Activated T-helper 1 cell treated with Interleukin-2 at 50 U/mL for 16 hours (primary cell): Measurements from ENCODE around the gene ACVR1.
"Not testable (repeated sequence)": the region's sequence is repeated elsewhere in the genome, so short reads cannot be mapped to it uniquely, and the experiment has no call there.

Experiments
- DNase-seq: peaks from one replicate; pipeline ENCODE4 v3.0.0-alpha.2; 2020; ENCODE audit warnings: low read depth

ACVR1 gene

DNA sequence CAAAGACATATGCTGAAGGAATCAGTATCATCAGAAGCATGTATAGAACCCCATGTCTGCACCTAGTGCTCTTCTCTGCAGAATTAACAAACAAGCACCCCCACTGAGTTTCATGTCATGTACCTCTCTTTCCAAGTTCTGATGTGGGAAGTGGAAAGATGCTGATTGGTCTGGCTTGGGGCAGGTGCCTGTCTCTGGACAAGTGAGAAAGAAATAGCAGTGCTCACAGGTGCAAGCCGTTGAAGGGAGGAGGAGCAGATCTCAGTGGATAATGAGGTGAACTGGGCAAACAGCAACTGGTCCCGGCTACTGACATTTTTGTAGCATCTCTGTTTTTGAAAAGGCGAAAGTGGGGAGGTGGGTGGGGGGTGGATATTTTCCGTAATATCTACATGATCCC is 17.5 kb upstream of the ACVR1 start:
- no peak for DNase-seq

DNA sequence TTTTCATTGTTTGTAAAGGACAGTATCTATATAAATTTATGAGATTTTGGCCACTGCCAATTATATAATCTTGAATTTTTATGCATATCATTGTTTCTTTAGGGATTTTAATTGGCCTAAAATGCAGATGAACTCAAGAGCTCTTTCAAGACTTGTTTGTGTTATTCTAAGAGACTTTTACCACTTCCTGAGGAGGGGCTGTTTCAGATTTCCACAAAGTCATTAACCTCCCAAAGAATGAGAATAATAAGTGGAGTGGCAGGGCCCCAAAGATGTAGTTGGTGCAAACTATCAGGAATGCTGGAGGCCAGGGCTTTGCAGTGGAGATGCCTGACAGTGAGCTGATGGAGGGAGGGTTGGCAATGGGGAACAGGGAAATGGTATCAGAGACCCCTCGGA is 15.5 kb upstream of the ACVR1 start:
- DNase-seq: no peak

DNA sequence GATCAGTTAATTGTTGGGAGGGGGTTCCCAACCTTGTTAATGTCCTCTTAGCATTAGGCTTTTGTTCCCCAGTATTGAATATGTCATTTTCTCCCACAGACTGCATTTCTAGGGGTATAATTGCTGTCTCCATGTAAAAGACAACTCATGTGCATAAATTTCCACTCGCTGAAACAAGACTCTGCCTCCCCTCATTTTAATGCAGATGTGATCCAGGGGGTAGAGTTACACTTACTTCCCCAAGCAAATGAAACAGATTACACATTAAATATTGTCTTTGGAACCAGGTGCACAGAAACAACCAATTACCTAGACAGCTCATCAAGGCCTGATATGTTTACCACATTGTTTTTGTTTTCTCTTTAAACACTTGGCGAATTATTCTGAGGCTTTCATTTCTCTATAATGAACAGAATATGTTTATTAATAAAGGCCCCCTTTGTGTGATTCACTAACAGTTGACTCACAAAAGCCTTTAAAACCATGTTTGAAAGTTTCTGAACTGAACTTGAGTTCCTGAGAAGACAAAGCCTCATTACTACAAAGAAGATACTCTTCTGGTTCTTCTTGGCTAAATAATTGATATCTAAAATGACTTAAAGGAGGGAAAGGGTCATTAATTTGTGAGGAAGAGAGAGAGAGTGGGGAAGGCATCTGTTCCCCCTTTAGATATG is 15.0 kb upstream of the ACVR1 start:
- DNase-seq: no peak

- no peak for DNase-seq
Observed at GRCh38 chr2:157887946-157888345, 11.8 kb upstream of the ACVR1 start.

DNA sequence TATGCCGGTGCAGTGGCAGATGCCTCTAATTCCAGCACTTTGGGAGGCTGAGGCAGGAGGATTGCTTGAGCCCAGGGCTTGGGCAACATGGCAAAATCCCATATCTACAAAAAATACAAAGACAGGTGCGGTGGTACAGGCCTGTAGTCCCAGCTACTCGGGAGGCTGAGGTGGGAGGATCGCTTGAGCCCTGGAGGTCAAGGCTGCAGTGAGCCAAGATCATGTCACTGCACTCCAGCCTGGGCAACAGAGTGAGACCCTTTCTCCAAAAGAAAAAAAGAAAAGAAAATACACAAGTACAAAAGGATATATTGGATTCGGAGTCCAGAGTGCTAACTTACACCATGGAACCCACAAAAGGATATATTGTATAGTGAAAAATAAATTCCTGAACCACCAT is 8.4 kb upstream of the ACVR1 start:
- DNase-seq: not testable (repeated sequence)

GRCh38 chr2:157880927-157881326 is 4.8 kb upstream of the ACVR1 start:
- DNase-seq: no peak

DNA sequence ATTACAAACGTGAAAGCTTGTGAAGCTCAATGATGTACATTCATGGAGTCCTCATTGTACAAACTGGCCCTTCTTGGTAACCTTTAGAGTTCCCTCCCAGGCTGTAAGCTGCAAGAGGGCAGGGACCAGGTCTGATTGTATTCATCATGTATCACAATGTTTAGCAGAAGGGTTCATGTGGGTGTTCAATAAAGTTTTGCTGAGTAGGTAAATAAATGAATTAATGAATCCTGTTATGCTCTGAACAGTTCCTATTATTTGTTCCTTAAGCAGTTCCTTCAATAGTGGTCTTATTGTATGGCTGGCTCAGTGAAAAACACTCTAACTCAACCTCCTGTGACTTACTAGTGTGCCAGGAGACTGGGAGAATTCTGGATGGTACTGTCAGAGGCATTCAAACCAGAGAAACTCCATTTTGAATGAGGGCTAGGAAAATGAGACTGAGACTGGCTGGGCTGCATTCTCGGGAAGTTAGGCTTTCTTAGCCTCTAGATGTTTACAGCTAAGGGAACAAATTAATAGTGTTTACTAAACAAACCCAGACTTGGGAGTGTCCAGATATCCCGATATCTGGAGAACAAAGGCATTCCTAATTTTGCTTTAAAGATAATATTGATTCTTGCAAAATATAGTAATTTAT is 1.8 kb upstream of the ACVR1 start:
- no peak for DNase-seq

DNA sequence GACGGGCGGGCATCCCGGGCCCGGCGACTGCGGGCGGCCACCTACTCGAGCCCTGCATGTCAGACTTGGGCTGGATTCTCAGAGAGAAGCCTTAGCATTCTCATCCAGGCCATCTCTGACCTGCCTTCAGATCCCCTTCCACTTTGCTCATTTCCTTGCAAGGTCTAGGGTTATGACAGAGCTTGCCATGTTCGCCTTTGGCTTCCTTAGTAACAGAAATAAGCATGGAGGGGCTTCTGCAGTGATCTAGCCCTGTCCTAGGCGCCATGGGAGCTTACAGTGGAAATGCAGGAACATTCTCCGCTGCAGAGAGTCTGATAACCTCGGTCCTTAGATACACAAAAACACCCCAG is 632 bp upstream of the ACVR1 start:
- DNase-seq: no peak

DNA sequence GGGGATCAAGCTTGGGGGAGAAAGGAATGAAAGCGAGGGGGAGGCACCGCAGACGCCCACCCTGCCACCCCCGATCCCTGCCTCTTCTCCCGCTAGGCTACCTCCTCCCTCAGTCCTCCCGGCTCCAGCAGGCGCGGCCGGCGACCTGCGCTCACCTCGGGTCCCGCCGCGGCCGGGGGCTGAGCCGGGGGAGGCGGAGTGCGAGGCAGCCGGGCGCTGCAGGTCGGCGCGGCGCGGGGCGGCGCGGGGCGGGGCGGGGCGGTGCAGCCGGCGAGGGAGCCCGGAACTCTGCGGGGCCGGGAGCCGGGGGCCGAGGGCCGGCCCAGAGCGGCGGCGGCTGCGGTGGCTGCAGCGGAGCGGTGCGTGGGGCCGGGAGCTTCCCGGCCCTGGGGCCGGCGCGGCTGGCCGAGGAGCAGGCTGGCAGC is 477 bp downstream of the ACVR1 start:
- peak; percentile 46 for DNase-seq

- DNase-seq: no peak
Observed at GRCh38 chr2:157874997-157875640, 1.0 kb downstream of the ACVR1 start.

DNA sequence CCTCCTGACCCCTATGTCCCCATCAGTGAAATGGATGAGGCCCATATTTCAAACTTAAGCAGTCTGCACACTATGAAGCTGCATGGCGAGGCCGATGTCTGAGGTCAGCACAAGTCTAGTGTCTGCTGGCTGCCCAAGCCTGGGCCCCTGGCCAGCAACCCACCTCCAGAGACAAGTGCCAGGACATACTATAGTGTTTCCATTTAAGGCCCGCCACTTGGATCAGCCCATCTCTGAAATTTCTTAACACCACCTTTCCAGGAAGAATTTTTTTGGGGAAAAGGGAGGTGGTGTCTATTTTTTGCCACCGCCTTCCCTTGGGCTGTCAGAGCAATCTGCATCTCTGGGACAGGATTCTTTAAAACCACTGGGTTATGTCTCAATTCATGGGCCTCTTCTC is 1.8 kb downstream of the ACVR1 start:
- no peak for DNase-seq

GRCh38 chr2:157872791-157873190 is 3.3 kb downstream of the ACVR1 start:
- DNase-seq: no peak

GRCh38 chr2:157871415-157871814 is 4.7 kb downstream of the ACVR1 start:
- no peak for DNase-seq

DNA sequence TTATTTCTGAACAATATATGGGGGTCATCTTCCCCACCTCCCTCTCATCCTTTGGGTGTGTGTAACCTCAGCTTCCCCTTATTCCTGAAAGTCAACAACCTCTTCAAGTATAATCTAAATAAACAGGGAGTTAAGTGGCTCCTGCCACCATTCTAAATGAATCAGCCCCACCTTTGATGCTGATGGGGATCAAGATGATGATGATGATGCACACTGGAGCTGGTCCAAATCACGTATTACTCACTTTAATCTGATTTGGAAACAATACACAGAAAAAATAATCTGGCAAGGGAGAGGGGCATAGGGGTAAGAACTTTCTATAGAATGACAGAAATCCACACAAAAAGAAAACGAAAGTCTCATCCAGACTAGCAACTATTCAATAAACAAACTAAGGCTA is 7.1 kb downstream of the ACVR1 start:
- no peak for DNase-seq

DNA sequence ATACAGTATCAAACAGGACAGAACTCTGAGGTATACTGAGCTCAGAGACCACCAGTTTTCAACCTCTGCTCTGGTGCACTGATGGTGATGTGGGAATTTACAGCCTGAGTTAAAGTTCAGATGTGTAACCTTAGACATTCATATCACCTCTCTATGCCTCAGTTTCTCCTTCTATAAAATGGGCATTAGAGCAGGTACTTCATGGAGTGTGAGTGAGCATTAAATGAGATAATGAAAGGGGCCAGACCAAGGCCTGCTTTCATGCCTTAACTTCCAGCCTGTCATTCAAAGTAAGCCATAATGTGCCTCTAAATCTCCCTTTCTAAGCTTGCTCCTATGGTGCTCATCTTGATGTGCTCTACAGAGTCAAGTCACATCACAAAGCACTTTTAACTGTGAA is 8.4 kb downstream of the ACVR1 start:
- no peak for DNase-seq

- DNase-seq: no peak
Observed at GRCh38 chr2:157866666-157867642, 9.2 kb downstream of the ACVR1 start.

DNA sequence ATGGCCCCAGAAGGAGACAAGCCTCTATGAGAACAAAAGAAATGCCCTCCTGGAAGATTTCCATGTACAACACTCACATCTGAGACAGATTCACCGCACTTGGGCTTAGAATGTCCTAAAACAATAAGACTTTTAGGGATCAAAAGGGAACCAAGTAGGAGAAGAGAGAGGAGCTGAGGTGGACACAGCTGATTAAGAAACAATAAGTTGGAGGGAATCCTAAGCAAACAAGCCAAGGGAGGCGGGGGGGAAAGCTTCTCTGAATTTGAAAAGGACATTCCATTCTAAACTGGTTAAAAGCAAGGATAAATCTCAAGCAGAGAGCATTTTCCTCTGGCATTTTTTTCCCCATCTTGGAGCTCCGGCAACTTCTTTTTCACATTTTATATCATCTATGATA is 9.9 kb downstream of the ACVR1 start:
- no peak for DNase-seq

- no peak for DNase-seq
Observed at GRCh38 chr2:157864857-157865430, 11.2 kb downstream of the ACVR1 start.

DNA sequence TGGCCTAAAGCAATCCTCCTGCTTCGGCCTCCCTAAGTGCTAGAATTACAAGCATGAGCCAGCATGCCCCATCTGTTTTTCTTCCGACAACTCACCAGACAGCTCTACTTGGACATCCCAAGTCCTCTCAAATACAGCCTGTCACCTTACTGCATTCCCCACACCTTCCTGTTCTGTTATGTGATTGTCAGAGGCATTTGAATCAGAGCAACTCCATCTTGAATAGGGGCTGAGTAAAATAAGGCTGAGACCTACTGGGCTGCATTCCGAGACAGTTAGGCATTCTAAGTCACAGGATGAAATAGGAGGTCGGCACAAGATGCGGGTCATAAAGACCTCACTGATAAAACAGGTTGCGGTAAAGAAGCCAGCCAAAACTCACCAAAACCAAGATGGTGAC is 17.3 kb downstream of the ACVR1 start:
- DNase-seq: no peak

DNA sequence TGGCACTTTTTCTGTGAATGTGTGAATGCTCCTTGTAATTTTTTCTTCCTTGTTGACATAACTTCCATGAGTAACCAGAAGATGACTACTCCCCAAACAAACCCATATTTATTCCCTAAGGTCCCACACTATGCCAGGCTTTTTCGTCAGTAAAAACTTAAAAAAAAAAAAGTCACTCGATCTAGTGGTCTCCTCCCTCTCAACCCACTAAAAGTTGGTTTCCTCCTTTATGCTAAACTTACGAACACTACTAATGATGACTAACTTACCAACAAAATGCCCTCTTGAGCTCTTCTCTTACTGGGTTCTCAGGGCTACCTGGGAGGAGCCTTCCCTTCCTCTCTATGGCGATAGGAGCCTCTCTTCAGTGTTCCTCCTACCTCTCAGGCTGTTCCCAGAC is 18.2 kb downstream of the ACVR1 start:
- no peak for DNase-seq

GRCh38 chr2:157856187-157856515 is 20.0 kb downstream of the ACVR1 start:
- no peak for DNase-seq

GRCh38 chr2:157853820-157854219 is 22.3 kb downstream of the ACVR1 start:
- DNase-seq: no peak
